HG02852 (cell line): ENCODE data around the gene TDRD5.
"Not testable (repeated sequence)": the region's sequence is repeated elsewhere in the genome, so short reads cannot be mapped to it uniquely, and the experiment has no call there.

Experiments
- ATAC-seq: cut with Tn5 transposase; IDR thresholded peaks from one replicate; pipeline ENCODE4 v1.9.1; 2021; ENCODE audit warnings: mild to moderate bottlenecking, moderate library complexity; ENCODE audit not compliant: unreplicated experiment

Gene TDRD5

DNA sequence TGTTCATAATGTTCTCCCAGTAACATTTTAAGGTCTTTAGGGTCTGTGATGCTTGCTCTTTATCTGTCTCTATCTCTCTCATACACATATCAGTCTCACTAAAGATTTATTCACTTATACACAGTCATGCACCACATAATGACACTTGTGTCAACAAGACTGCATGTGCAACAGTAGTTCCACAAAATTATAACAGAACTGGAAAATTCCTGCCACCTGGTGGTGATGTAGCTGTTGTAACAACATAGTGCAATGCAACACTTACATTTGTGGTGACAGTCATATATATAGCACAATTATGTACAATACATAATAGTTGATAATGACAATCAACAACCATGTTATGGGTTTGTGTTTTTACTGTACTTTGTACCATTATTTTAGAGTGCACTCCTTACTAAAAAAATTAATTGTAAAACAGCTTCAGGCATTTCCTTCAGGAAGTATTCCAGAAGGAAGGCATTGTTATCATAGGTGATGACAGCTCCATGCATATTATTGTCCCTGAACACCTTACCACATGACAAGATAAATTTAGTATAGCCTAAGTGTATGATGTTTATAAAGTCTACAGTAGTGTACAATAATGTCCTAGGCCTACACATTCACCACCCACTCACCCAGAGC, 8.1 kb downstream of the TDRD5 start:
- ATAC-seq = no peak

- no peak for ATAC-seq
Observed at GRCh38 chr1:179601093-179601492, 9.5 kb downstream of the TDRD5 start.

GRCh38 chr1:179612361-179612760, 20.7 kb downstream of the TDRD5 start:
- no peak for ATAC-seq

DNA sequence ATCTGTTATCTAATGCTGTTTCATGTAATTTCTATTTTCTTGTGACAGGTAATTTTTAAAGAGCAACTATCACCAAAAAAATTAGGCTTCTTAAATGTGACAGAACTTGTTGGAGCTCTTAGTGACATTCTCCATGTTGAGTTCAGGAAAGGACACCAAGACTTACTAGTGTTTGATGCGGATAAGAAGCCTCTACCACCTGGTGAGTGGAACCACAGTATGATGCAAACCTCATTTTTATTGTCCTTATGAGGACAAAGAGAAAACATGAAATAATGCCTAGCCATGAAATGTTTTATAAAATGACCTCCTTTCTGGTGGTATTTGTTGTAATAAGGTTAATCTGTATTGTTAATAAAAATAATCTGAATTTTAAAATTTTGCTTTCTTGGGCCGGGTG, 39.1 kb downstream of the TDRD5 start:
- ATAC-seq = no peak

- no peak for ATAC-seq
Observed at GRCh38 chr1:179632868-179633267, 41.2 kb downstream of the TDRD5 start.

- no peak for ATAC-seq
Observed at GRCh38 chr1:179637211-179637860, 45.7 kb downstream of the TDRD5 start.

- ATAC-seq = no peak
Observed at GRCh38 chr1:179661018-179661417, 69.4 kb downstream of the TDRD5 start.

DNA sequence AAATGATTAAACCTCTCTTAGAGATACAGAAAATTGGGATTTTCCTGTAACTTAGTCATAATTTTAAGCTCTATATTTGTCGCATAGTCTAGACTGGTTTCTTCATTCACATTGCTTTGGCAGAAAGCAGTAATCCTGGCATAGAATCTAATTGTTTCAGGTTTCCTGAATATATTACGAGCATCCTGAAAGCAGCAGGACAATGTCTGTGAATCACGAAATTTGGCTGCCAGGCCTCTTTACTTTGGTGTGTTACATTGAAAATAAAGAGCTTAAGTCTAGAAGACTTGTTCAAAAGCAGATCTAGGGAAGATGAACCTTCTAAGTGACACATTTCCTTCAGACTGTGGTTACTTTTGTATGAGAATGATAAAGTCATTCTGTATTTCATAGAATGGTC, 72.2 kb downstream of the TDRD5 start:
- no peak for ATAC-seq

GRCh38 chr1:179677882-179678281, 86.2 kb downstream of the TDRD5 start:
- no peak for ATAC-seq

DNA sequence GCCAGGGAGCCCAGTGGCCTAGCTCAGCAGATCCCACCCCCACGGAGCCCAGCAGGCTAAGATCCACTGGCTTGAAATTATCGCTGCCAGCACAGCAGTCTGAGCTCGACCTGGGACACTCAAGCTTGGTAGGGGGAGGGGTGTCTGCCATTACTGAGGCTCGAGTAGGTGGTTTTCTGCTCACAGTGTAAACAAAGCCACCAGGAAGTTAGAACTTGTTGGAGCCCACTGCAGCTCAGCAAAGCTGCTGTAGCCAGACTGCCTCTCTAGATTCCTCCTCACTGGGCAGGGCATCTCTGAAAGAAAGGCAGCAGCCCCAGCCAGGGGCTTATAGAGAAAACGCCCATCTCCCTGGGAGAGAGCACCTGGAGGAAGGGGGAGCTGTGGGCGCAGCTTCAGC, 102.9 kb downstream of the TDRD5 start:
- ATAC-seq = not testable (repeated sequence)

DNA sequence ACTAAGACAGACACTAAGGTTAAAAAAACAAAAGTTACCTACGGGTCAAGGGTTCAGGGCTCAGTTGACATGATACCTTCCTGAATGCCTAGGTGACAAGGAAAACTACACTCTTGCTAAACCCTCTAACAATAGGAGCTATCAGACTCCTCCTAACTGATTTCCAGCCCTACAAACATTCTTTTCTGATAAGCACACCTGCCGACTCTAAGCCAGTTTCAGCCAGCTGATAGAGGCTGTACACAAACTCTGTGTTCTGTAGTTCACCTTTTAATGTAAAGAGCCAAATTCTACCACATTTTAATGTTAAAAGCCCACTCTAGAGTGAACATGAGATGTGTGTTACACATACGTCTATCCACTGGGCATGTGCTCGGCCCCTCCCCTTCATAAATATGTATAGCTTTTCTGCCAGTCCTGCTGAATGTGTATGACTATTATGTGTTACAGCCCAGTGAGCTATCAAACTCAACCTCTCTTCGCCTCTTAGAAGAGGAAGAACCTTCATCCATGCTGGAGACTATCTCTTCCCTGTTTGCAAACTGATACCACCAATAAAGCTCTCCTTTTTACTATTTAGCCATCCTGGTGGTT, 111.4 kb downstream of the TDRD5 start:
- no peak for ATAC-seq

DNA sequence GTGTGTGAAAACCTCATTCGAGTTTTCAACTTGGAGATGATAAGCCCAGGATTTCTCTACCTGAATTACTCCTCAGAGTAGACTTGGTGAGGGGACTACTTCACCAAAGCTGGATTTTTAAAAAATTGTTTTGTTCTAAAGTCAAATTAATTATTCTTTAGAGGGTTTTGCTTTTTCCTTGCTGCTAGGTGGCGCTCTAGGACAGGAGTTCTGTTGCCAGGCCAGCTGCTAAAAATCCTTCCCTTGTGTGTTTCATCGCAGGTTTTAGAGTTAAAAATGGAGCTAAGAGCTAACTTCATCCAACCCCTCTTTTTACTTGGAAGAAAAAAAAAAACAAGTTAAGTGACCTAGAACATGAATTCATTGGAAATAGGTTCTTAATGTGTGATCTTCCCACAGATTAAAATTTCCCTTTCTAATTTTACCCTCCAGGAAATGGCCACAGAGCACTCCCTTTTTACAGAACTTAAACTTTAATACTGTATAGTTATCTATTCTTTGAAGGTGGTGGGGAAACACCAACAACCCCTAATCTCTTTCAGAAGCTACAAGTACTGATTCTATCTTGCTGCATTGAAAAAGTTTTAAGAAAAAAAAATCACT, 114.8 kb downstream of the TDRD5 start:
- ATAC-seq = no peak

DNA sequence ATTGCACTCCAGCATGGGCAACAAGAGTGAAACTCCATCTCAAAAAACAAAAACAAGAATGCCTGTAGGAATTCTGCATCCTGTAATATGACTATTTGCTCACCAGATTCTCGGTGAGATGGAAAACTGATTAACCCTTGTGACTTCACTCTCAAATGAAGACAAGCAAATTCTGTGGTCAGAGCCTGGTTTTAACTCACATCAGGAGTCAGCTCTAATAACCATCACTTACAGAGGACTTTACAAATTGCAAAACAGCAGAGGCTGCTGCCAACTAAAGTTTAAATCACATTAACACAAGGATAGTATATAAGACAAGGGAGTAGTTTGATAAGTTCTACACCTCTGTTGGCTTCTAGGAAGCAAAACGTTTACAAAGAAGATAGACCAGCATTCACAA, 115.8 kb downstream of the TDRD5 start:
- no peak for ATAC-seq

DNA sequence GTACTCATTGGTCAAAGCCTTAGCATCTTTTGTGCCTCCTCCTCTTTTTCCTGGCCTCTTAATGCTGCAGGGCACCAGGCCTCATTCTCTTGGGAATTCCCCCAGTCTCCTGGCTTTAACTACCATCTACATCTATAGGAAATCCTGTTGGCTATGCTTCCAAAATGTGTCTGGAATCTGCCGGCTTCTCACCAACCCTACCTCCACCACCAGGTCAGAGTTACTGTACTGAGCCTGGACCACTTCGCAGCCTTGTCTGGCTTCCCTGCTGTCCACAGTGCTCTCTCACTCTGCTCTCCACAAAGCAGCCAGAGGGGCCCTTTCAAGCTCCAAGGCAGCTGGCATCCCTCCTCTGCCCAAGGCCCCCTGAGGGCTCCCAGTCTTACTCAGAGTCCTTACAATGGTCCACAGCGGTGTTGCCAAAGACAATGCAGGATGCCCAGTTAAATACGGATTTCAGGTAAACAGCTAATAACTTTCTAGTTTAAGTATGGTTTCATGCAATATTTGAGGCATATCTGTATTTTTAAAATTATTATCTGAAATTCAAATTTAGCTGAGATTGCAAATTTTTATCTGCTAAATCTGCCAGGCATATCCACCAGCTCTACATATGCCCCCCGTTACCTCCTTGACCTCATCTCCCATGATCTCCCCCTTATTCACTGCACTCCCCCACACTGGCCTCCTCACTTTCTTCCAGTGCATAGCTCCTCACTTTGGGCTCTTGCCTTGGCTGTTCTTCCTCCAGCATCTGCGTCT, 117.0 kb downstream of the TDRD5 start:
- no peak for ATAC-seq

GRCh38 chr1:179709841-179710329, 118.3 kb downstream of the TDRD5 start:
- peak; percentile 86 for ATAC-seq

GRCh38 chr1:179714159-179714558, 122.5 kb downstream of the TDRD5 start:
- no peak for ATAC-seq

DNA sequence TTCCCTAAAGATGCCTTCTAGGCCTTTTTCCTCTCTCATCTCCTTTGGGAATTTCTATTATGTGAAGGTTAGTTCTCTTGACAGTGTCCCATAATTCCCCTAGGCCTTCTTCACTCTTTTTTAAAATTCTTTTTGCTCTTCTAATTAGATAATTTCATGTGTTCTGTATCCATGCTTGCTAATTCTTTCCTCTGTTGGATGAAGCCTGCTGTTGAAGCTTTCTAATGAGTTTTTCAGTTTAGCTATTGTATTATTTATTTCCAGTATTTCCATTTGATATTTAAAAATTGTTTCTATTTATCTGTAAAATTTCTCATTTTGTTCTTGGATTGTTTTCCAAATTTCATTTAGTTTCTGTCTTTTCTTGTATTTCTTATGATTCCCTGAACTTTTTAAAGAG, 123.0 kb downstream of the TDRD5 start:
- no peak for ATAC-seq

GRCh38 chr1:179719272-179719671, 127.6 kb downstream of the TDRD5 start:
- ATAC-seq = no peak

DNA sequence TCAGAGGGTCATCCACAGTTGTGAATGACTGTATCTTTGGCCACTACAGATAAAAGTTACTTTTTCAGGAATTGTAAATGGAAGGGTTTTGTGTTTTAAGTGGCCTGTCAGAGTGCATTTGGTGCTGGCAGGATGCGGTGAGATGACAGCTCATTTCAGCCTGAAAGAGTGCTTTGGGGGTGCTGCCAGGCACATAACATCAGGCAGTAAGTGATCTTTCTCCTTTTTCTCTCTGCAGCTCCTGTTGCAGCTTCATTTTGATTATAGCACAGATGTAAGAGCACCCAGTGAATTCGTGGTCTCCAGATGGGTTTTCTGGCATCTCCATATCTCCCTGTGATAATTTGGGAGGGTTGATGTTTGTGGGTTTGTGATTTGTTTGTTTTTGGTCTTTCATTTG, 136.6 kb downstream of the TDRD5 start:
- no peak for ATAC-seq

DNA sequence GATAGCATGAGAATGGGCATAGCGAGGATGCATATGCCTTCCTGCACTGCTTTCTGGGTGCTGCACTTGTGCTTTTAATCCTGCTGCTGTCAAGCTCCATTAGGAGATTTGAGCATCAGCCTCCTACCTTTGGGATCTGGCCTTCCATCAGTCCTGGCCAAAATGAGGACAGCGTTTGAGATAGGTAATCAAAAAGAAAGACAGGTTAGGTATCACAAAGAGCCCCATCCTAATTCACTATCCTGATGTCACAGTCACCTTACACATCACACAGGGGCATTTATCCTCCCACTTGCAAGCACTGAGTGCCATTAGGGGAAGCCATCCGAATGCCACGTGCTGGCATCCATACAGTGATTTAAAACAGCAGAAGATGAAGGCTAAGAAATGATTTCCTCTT, 138.2 kb downstream of the TDRD5 start:
- no peak for ATAC-seq

DNA sequence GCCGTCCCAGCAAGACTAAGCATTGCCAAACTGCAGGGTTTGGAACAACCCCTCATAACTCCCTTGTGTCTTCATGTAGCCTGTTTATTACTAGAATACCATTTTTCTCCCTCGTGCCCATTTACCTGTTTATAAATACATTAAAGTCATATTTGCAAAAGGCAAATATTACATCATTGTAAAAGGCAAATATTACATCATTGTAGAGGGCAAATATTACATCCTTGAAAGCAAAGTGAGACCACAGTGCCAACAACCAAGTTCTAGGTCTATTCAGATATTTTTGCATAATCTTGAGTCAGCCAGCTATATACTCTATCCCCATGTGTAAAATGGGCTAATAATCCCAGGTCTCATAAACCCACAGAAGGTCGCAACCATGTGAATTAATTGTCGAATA, 140.0 kb downstream of the TDRD5 start:
- no peak for ATAC-seq
